Stimulated activated CD8-positive, alpha-beta memory T cell treated with anti-CD3 and anti-CD28 coated beads, Interleukin-15, amount 100 ng/mL, for 4 hours (primary cell): ENCODE data around the gene TREML2.
"Not testable (repeated sequence)": the region's sequence is repeated elsewhere in the genome, so short reads cannot be mapped to it uniquely, and the experiment has no call there.

Experiments used
- DNase-seq, 2 donors: peaks; one replicate each; pipeline ENCODE4 v3.0.0-alpha.2; 2020; ENCODE audit warnings: low read depth in 2 of 2

TREML2 gene

GRCh38 chr6:41208439-41209106 lies 7.6 kb upstream of the TREML2 start:
- no peak for DNase-seq

- no peak for DNase-seq
Measured at GRCh38 chr6:41204156-41204555, 3.2 kb upstream of the TREML2 start.

DNA sequence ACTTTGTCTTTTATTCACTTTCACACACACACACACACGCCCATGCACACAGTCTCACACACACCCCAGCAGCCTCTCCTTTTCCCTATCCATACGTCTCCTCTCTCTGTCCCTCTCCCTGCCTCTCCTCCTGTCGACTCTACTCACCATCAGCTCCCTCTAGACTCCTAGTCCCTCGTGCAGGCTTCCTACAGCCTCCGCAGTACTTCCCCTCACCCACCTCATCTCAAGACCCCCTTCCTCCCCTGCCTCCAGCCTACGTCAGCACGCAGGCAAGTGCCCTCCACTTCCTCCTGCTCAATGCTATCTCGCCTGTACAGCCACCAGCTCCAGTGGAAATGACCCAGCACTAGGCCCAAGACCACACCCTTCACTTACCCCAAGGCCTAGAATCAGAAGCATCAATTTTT lies 820 bp upstream of the TREML2 start:
- no peak for DNase-seq

DNA sequence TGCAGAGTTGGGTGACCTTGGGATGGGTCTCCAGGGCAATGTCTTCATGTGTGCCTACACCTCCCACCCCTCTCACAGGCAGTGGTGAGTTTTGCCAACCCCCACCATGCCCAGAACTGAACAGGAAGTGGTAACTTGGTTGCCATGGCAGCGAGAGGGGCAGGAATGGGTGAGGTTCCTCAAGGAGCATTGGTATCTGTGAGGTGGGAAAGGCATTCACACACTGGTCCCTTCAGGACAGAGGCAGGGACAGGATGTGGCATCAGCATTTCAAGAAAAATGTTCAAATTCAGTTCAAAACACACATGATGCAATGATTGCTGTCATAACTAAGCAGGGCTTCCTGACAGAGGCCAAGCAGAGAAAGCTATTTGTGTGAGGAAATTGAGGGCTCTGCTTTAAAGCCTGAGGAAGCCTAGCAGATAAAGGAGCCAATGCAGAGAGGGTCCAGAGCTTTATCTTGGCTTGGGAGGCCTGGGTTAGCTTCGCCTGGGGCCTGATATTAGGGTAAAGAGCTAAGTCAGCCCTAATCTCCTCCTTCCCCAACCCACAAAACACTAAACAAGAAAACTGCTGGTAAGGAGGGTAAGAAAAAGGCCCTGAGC lies 551 bp downstream of the TREML2 start:
- peak in 1 of 2 donors; percentile 26 for DNase-seq

DNA sequence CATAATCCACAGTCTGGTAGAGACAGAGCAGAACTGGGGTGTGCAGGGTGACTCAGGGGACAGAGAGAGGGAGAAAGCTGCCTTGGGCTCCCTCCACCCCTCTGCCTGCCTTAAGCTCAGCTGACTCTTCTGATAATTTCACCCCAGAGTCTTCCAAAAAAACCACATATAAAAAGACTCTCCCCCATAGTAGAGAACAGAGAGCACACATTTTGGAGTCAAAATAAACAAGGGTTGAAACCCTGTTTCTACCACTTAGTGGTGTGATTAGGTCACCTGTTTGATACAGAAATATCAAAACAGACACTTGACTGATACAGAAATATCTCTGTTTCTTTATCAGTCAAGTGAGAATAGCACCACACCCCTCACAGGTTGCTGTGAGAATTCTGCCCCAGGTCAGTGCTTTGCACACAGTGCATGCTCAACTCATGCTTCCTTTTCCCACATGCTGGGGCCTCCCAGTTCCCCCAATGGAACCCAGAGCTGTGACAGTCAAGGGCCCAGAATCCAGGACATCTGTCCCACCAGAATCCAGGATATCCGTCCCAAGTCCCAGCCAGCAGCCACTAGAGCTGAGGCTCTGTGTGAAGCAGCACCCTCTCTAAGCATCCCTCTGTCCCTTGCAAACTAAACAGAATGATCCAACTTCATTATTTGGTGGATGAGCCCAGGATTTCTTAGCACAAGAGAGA lies 1.2 kb downstream of the TREML2 start:
- DNase-seq = no peak

DNA sequence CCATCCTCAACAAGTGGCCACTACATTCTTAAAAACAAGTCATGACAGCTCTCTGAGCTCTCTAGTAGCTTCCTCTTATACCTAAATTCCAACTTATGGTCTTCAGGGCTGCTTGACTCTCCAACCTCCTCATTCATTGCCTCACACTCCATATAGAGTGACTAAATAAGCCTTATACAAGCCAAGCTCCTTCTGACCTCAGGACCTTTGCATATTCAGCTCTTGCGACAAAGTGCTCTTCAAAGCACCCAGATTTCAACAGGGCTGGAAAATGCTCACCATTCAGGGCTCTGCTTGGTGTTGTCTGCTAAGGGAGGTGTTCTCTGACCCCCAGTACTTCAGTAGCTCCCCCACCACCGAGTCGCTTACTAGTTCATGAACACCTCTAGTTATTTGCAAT lies 3.7 kb downstream of the TREML2 start:
- no peak for DNase-seq

- DNase-seq = no peak
Measured at GRCh38 chr6:41194386-41194785, 6.6 kb downstream of the TREML2 start.

DNA sequence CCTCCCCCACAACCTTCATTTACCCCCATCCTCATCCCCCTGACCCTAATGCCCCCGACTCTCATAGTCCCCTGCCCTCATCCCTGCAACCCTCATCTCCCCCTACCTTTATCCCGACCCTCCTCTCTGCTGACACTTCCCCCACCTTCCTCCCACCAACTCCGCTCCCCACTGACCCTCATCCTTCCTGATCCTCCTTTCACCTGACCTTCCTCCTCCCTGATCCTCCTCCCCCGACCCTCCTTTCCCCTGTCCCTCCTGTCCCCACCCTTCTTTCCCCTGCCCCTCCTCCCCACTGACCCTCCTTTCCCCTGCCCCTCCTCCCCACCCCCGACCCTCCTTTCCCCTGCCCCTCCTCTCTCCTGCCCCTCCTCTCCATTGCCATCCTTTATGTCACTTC lies 7.1 kb downstream of the TREML2 start:
- DNase-seq = no peak

GRCh38 chr6:41193171-41193734 lies 7.7 kb downstream of the TREML2 start:
- no peak for DNase-seq

DNA sequence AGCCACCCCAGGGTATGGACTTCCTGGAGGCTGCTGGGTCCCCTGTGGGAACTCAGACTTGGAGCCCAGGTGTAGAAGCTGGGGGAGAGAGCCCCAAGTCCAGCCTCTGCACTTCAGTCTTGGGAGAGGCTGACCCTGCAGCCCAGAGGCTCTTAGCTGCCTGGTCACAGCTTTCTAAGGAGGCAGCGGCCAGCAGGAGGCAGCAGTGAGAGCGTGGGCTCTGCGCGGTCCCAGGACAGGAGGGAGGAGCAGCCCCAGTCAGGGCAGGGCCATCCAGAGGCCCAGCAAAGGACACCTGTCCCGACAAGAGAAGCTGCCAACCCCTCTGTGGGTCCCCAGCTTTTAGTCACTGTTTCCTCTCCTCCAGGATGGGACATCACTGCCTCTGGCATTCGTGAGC lies 9.4 kb downstream of the TREML2 start:
- DNase-seq = no peak

- no peak for DNase-seq
Measured at GRCh38 chr6:41190791-41191190, 10.2 kb downstream of the TREML2 start.

GRCh38 chr6:41189967-41190366 lies 11.0 kb downstream of the TREML2 start:
- DNase-seq = no peak

DNA sequence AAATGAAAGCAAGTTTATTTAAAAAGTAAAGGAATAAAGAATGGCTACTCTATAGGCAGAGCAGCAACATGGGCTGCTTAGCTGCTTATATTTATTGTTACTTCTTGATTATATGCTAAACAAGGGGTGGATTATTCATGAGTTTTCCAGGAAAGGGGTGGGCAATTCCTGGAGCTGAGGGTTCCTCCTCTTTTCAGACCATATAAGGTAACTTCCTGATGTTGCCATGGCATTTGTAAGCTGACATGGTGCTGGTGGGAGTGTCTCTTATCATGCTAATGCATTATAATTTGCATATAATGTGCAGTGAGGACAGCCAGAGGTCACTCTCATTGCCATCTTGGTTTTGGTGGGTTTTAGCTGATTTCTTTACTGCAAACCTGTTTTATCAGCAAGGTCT lies 11.9 kb downstream of the TREML2 start:
- not testable (repeated sequence) for DNase-seq

GRCh38 chr6:41187924-41188886 lies 12.7 kb downstream of the TREML2 start:
- no peak for DNase-seq

DNA sequence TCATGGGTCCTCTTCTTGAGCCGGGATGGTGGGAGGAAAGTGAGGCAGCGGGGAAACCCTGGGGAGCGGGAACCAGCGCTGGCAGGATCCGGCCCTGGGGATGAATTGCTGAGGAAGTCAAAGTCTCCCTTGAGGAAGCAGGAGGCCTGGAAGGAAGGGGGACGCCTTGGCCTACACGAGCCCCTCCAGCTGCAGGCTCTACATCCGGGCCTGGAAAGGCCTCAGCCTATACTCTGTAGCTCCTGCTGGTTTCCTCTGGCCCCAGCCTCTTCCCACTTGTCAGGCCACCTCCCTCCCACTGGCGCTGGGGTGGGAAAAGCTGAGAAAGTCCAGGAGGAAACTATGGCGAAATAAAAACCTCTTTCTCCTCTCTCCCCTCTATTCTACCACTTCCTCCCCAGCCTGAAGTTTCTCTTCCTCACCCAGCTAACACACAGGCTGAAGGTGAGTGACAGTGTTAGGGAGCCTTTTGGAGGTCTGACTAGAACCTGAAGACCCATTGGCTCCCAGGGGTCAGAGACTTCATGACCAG lies 14.9 kb downstream of the TREML2 start:
- DNase-seq = no peak

GRCh38 chr6:41184761-41185160 lies 16.2 kb downstream of the TREML2 start:
- no peak for DNase-seq

DNA sequence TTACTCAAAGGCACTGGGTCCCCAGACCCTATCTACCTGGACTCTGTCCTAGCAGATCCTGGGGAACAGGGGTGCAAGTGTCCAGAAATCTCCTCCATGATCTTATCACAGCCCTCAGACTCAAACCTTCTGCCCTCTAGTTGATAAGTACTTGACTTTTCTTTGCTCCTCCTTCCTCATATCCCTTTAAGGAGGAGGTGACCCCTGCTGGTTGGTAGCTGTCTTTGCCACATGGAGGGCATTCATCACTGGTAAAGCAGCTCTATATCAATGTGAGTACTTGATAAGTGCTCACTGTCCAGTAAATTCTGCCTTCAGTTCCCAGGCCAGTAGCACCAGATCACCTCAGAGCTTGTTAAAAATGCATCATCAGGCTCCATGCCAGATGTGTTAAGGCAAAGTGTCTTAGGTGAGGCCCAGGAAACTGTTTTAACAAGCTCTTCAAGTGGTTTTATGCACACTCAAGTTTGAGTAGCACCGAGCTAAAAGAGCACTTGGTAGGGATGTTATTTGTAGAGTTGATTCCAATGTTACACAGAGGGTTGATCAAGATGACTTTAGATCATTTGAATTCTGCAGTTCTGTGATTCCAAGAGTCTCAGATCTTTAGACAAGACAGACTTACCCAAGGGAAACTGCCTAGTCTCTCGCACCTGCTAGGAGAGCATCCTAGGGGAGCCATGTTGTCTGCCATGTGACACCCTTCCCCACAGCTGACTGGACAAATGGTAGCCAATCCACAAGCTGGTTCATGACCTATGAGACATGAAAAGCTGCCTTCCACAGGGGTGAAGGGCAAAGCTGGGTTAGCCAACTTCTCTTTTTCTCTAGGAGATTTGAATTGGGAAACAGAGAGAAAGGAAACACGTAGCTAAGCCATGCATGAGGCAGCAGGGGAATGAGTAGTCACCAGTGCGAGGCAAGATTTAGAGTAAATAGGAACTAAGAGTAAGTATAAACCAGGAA lies 18.6 kb downstream of the TREML2 start:
- no peak for DNase-seq

DNA sequence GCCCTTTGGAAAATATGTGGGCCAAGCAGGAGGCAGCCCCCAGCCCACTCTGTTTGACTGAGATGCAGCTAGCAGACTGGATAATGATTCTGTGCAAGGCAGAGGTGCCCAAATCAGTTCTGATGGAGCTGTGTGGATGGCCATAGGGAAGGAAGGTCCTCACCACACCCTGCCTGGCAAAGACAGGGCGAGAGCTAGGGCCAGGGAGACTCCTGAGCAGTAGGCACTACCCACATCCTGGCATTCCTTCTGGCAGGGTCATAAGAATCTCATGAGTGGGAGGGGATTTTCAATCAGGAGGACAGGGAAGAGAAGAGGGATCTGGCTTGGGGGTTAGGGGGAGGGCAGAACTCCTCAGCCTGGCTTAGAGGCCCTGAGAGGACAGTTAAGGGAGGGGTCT lies 19.4 kb downstream of the TREML2 start:
- DNase-seq = no peak

- no peak for DNase-seq
Measured at GRCh38 chr6:41179163-41179562, 21.8 kb downstream of the TREML2 start.

- no peak for DNase-seq
Measured at GRCh38 chr6:41177695-41178094, 23.3 kb downstream of the TREML2 start.
